ENCODE data around the gene CUBN. TPM values are rescaled to one million over a fixed set of nuclear protein-coding genes. Genes with fewer than 3 reads are reported as not detected.

The CUBN gene
- total and polyA plus RNA-seq, 2 of the 13 experiments (the other 11 are each of a cell fraction or from before 2014, with no cell fraction given) = 0.27 to 0.32 TPM

DNA sequence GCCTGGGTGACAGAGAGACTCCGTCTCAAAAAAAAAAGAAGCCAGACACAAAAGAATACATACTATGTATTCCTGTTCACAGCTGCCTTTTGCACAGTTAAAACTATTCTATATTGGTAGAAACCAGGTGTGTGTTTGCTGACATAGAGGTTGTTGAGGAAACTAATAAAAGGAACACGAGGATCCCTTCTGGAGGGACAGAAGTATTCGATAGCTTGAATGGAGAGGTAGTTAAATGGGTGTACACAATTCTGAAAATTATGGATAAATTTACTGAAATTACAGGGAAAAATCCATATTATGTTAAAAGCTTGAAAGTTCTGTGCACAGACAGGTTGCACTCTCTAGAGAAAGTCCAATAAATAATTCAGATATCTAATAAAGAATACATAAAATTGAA, 71.5 kb downstream of the CUBN start:
- H3K9me3 ChIP-seq (ENCODE audit: low read length) = no peaks in the 10 kb centered on the region
- TF ChIP-seq ZNF749 (CRISPR knock-in tag; IDR thresholded peaks at IDR 0.05; ENCODE audit: borderline replicate concordance) (no peak), HNF1A (IDR thresholded peaks at IDR 0.05; ENCODE audit: low read depth) (no peak), HNF1A (CRISPR knock-in tag; IDR thresholded peaks at IDR 0.05; ENCODE audit: borderline replicate concordance) (no peak), NR3C1 (CRISPR knock-in tag; IDR thresholded peaks at IDR 0.05) (no peak), NPAS2 (CRISPR knock-in tag; IDR thresholded peaks at IDR 0.05; ENCODE audit: borderline replicate concordance) (no peak), NFE2L2 (IDR thresholded peaks at IDR 0.05; ENCODE audit: low read length) (no peak), SAFB2 (CRISPR knock-in tag; IDR thresholded peaks at IDR 0.05; ENCODE audit: borderline replicate concordance, low read depth) (no peak), KAT8 (CRISPR knock-in tag; IDR thresholded peaks at IDR 0.05) (no peak)
- TF ChIP-seq, protein P1, sequence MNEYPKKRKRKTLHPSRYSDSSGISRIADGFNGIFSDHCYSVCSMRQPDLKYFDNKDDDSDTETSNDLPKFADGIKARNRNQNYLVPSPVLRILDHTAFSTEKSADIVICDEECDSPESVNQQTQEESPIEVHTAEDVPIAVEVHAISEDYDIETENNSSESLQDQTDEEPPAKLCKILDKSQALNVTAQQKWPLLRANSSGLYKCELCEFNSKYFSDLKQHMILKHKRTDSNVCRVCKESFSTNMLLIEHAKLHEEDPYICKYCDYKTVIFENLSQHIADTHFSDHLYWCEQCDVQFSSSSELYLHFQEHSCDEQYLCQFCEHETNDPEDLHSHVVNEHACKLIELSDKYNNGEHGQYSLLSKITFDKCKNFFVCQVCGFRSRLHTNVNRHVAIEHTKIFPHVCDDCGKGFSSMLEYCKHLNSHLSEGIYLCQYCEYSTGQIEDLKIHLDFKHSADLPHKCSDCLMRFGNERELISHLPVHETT (CRISPR knock-in tag; conservative IDR thresholded peaks at IDR 0.05) = no peak
- intact Hi-C loops (cut with micrococcal nuclease; ENCODE audit: unreplicated experiment) (no loop called here), in situ Hi-C loops (cut with HindIII; ENCODE audit: extremely low pct_ligation_motif_present, low pct_unique_long_range_greater_than_20kb) (no loop called here)
- H3K4me1 ChIP-seq (ENCODE audit: insufficient read depth, low read length) = no peaks in the 10 kb centered on the region
- no peak overlapping the region for H3K4me2 ChIP-seq (ENCODE audit: low read depth, low read length)
- H3K27ac ChIP-seq (ENCODE audit: extremely low read length, insufficient read depth, low read length) = no peak overlapping the region
- H3K9ac ChIP-seq (ENCODE audit: insufficient read depth, low read depth, low read length) = no peak overlapping the region
- no peak overlapping the region for H2AFZ ChIP-seq (ENCODE audit: low read length)
- POLR2A ChIA-PET = no interaction called here
- DNase-seq (ENCODE audit: low spot score) = no peak
- no peak for FAIRE-seq
- H4K20me1 ChIP-seq (ENCODE audit: insufficient read depth, low read length) = no peaks in the 10 kb centered on the region
- CTCF ChIA-PET (ENCODE audit: low intra/inter-chr PET ratio, low total read pairs) = no interaction called here
- no peaks in the 10 kb centered on the region for H3K79me2 ChIP-seq (ENCODE audit: insufficient read depth, low read length)
- no peak for ATAC-seq
- no peak overlapping the region for H3K4me3 ChIP-seq (replicated peaks in 1 of 3; ENCODE audit: insufficient read depth in 1 of 3, low read depth in 2 of 3, low read length in 3 of 3)
- H3K27me3 ChIP-seq (ENCODE audit: control insufficient read depth in 1 of 2, insufficient read depth in 2 of 2, low read length in 2 of 2) = no peaks in the 10 kb centered on the region
- BruUV-seq (replicated peaks) = no TSS peak
- no peaks in the 10 kb centered on the region for H3K36me3 ChIP-seq (replicated peaks in 1 of 2; ENCODE audit: control insufficient read depth in 1 of 2, insufficient read depth in 2 of 2, low read length in 2 of 2)
- WGBS (ENCODE audit: low lambda C conversion rate) = 44% methylated on average over 3 of the region's 3 CpGs
